ENCODE data around the gene HYAL1.
A peak's percentile ranks its signal among the peaks of the same experiment; 100 is the strongest.

The HYAL1 gene, protein sequence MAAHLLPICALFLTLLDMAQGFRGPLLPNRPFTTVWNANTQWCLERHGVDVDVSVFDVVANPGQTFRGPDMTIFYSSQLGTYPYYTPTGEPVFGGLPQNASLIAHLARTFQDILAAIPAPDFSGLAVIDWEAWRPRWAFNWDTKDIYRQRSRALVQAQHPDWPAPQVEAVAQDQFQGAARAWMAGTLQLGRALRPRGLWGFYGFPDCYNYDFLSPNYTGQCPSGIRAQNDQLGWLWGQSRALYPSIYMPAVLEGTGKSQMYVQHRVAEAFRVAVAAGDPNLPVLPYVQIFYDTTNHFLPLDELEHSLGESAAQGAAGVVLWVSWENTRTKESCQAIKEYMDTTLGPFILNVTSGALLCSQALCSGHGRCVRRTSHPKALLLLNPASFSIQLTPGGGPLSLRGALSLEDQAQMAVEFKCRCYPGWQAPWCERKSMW

DNA sequence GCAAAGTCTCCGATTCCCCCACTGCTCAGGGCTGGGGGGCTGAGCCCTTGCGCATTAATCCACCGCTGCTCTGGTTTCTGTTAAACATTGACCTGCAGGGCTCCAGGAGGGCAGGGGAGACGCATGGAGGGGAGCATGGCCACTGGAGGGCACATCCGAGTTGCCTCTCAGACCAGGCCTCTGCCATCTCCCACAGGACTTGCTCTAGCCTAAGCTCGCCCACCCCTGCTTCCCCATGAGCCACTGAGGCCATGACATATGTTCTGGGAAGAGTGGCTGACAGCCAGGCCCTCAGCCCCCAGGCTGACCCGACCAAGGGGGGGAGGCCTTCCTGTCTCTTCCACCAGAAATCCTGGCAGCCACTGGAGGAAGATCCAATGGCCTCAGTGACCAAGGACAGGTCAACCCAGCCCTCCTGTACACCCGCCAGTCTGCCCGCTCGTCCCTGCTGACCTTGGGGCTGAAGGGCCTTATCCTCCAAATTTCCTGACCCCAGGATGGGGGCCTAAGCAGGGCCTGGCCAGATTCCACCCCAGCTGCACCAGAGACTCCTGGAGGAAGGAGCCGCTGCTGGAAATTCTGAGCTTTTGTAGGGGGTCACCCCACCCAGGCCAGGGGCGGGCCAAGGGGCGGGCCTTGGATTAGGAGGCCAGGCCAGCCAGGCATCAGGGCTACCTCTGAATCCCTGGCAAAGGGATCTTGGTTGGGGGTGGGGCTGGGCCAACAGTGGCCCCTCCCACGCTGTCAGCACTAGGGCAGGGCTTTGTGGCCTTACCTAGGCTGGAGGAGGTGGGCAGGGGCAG, at the start of gene HYAL1:
TSS of gene HYAL1 (minus strand) at position 562 of the 803 bp plus-strand sequence. CDS start 618 bp downstream, outside the sequence.
- Histone ChIP-seq H3K4me3 (ENCODE audit: low read depth, low read length) (0 out of 2 replicates have a peak within 1 kb of the TSS, but pooled peaks have one; percentile 10), H3K79me2 (ENCODE audit: control insufficient read depth, insufficient read depth, low read length, unreplicated experiment) (peaks cover 5% of the 10 kb centered on the region), H3K27ac (ENCODE audit: low read depth, low read length) (no peak within 1 kb of the TSS), H3K36me3 (ENCODE audit: insufficient read depth, low read length) (no peaks in the 10 kb centered on the region), H2AFZ (ENCODE audit: low read length, unreplicated experiment) (no peak within 1 kb of the TSS), H3K27me3 (ENCODE audit: insufficient read depth, low read length) (no peaks in the 10 kb centered on the region), H3K4me1 (ENCODE audit: control insufficient read depth, insufficient read depth, low read length, unreplicated experiment) (peaks cover 17% of the 10 kb centered on the region)

DNA sequence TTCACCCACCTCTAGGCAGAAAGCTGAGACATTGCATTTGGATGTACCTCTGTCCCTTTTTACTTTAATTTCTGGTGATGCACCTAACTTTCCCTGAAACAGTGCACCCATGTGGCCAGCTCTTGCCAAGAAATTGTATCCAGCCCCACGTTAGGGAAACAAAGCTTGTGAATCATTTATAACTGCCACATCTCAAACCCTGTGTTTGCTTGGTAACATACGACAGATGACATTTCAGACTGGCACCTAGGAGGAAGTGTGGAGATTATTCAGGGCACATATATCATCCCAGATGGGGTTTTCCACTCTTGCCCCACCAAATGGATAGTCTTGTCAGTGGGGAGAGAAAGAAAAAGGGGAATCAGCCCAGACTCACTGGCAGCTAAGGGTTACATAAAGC, 49.4 kb upstream of the HYAL1 start:
- Histone ChIP-seq H3K27ac (ENCODE audit: low read depth, low read length) (peak overlapping the region; percentile 21), H3K4me3 (ENCODE audit: low read depth, low read length) (no peak overlapping the region), H3K36me3 (ENCODE audit: insufficient read depth, low read length) (no peaks in the 10 kb centered on the region), H3K4me1 (ENCODE audit: control insufficient read depth, insufficient read depth, low read length, unreplicated experiment) (peaks cover 37% of the 10 kb centered on the region), H2AFZ (ENCODE audit: low read length, unreplicated experiment) (no peak overlapping the region), H3K27me3 (ENCODE audit: insufficient read depth, low read length) (no peaks in the 10 kb centered on the region), H3K79me2 (ENCODE audit: control insufficient read depth, insufficient read depth, low read length, unreplicated experiment) (peaks cover 56% of the 10 kb centered on the region)

DNA sequence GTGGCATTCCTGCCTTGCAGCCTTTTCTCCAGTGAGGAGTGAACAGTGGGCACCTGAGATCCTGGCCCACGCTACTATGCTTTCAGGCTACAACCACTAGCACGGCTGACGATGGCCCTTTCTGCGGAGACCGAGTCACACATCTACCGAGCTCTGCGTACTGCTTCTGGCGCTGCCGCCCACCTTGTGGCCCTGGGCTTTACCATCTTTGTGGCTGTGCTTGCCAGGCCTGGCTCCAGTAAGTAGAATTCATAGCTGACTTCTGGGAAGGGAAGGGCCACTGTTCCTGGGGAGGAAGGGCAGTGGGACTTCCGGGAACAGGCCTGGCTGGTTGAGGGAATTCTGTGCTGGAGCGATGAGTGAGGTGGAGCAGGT, 47.9 kb upstream of the HYAL1 start:
- no peaks in the 10 kb centered on the region for H3K36me3 ChIP-seq (ENCODE audit: insufficient read depth, low read length)
- H3K27me3 ChIP-seq (ENCODE audit: insufficient read depth, low read length), result no peaks in the 10 kb centered on the region
- no peak overlapping the region for H2AFZ ChIP-seq (ENCODE audit: low read length, unreplicated experiment)
- H3K27ac ChIP-seq (ENCODE audit: low read depth, low read length), result 0 out of 2 replicates have a peak overlapping the region, but pooled peaks have one; percentile 81
- H3K4me1 ChIP-seq (ENCODE audit: control insufficient read depth, insufficient read depth, low read length, unreplicated experiment), result peaks cover 22% of the 10 kb centered on the region
- peaks cover 41% of the 10 kb centered on the region for H3K79me2 ChIP-seq (ENCODE audit: control insufficient read depth, insufficient read depth, low read length, unreplicated experiment)
- H3K4me3 ChIP-seq (ENCODE audit: low read depth, low read length), result peak overlapping the region; percentile 98

DNA sequence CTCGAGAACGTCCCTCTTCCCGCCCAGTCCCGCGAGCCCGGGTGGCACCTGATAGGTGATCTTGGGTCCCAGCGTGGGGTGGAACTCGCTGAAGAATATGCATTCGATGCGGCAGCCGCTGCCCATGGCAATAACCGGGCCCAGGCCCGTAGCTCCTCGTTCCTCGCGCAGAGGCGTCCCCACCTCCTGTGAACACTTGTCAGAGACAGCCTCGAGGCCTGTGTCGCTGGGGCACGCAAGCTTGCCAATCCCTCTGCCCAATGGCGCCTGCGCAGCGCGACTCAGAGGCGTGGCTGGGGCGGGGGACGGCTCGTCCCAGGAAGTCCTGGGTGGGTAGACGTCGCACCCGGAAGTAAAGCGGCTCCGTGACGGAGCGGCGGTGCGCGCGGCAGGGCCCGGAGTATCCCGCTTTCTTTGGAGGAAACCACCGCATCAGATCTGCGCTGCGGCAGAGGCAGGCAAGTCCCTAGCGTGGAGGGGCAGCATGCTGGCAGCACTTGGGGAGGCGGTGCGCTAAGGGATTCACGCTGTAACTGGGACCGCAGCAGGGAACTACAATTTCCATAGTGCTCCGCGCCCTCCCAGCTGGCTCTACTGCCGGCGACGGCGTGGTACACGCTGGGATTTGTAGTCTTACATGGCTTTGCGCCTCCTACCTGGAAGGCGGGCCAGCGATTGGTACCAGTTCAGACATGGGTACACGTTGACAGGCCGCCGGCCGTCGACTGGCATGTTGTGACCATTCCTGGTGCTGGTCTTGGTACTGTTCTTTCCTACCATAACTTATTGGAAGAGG, 47.4 kb upstream of the HYAL1 start, which contains the start of the genes CYB561D2 and NPRL2:
TSS of gene CYB561D2 (plus strand) at position 336 of the 796 bp plus-strand sequence. CDS start 572 bp downstream, outside the sequence.
TSS of gene NPRL2 (minus strand) at position 249 of the 796 bp plus-strand sequence. CDS start at position 126, 123 bp downstream.
- H3K27ac ChIP-seq (ENCODE audit: low read depth, low read length), result peak within 1 kb of the TSS; percentile 81
- H3K27me3 ChIP-seq (ENCODE audit: insufficient read depth, low read length), result no peaks in the 10 kb centered on the region
- peaks cover 16% of the 10 kb centered on the region for H3K4me1 ChIP-seq (ENCODE audit: control insufficient read depth, insufficient read depth, low read length, unreplicated experiment)
- H3K4me3 ChIP-seq (ENCODE audit: low read depth, low read length), result peak within 1 kb of the TSS; percentile 98
- peaks cover 35% of the 10 kb centered on the region for H3K79me2 ChIP-seq (ENCODE audit: control insufficient read depth, insufficient read depth, low read length, unreplicated experiment)
- H2AFZ ChIP-seq (ENCODE audit: low read length, unreplicated experiment), result peak within 1 kb of the TSS; percentile 79
- no peaks in the 10 kb centered on the region for H3K36me3 ChIP-seq (ENCODE audit: insufficient read depth, low read length)

DNA sequence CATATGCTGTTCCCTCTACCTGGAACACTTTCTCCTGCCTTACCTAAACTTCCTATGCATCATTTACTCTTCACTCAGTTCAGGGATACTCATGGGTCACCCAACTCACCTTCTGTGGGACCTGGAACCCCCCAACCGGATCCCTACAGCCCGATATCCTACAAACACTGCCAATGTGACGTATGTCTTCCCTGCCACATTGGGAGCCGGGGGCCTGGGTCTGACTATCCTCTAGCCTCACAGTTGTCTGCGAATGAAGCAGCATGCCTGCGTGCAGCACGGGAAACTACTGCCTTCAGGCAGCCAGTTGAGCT, 46.8 kb upstream of the HYAL1 start:
- peaks cover 14% of the 10 kb centered on the region for H3K4me1 ChIP-seq (ENCODE audit: control insufficient read depth, insufficient read depth, low read length, unreplicated experiment)
- H3K27me3 ChIP-seq (ENCODE audit: insufficient read depth, low read length), result no peaks in the 10 kb centered on the region
- H2AFZ ChIP-seq (ENCODE audit: low read length, unreplicated experiment), result peak overlapping the region; percentile 79
- H3K27ac ChIP-seq (ENCODE audit: low read depth, low read length), result peak overlapping the region; percentile 30; the same call in 1 of the 2 replicates
- H3K36me3 ChIP-seq (ENCODE audit: insufficient read depth, low read length), result no peaks in the 10 kb centered on the region
- peak overlapping the region; percentile 98 for H3K4me3 ChIP-seq (ENCODE audit: low read depth, low read length)
- H3K79me2 ChIP-seq (ENCODE audit: control insufficient read depth, insufficient read depth, low read length, unreplicated experiment), result peaks cover 30% of the 10 kb centered on the region

DNA sequence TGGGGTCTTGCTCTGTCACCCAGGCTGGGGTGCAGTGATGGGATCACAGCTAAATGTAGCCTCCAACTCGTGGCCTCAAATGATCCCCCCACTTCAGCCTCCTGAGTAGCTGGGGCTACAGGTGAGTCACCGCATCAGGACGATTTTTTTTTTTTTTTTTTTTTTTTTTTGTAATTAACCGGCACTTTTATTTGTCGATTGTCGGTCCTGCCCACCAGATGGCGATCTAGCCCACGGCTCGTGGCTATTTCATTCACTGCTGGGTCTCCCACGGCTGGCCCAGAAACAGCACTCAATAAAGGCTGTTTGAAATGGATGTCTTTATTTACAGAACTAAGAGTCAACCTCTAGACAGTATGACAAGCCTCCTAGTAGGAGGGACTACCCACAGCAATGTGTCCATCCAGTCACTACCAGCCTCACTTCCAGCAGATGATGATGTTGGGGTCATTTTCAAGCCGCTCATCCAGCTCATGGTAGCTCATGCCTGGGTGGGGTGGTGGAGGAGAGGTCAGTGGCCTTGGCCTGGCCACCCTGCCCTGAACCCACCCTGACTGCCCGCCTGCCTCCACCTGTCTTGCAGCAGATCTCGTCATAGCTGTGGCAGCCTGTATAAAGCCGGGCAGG, 43.9 kb upstream of the HYAL1 start:
- Histone ChIP-seq H2AFZ (ENCODE audit: low read length, unreplicated experiment) (no peak overlapping the region), H3K4me1 (ENCODE audit: control insufficient read depth, insufficient read depth, low read length, unreplicated experiment) (peaks cover 14% of the 10 kb centered on the region), H3K4me3 (ENCODE audit: low read depth, low read length) (no peak overlapping the region), H3K79me2 (ENCODE audit: control insufficient read depth, insufficient read depth, low read length, unreplicated experiment) (peaks cover 18% of the 10 kb centered on the region), H3K36me3 (ENCODE audit: insufficient read depth, low read length) (no peaks in the 10 kb centered on the region), H3K27me3 (ENCODE audit: insufficient read depth, low read length) (no peaks in the 10 kb centered on the region), H3K27ac (ENCODE audit: low read depth, low read length) (no peak overlapping the region)

DNA sequence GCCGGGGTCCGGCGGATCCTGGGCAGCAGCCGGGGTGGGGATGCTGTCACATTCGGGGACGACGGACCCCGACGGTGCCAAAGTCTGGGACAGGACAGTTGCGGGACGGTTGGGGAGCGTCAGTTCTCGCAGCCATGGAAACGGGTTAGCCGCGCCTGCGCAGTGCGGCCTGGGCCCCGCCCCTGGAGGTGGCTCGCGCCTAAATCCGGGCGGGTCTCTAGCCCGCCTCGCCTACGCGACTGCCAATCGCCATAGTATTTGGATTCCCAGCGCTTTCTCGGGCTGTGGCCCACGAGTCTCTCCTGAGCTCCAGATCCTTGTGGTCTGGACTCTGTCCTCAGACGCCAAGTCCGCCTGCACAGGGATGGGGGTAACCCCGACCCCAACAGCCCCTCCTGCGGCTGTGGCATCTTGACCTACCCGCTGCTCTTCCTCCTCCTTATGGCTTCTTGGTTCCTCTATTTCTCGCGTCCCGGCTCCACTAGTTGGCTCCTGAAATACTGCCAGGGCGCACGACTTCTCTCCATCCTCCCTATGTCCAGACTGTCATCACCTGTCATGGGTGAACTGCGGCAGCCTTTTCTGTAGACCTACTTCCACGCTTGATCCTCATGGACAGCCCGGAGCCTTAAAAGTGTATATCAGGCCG, 42.3 kb upstream of the HYAL1 start, which contains the start of gene ZMYND10:
TSS of gene ZMYND10 (minus strand) at position 147 of the 649 bp plus-strand sequence. CDS start 153 bp downstream, outside the sequence.
- Histone ChIP-seq H2AFZ (ENCODE audit: low read length, unreplicated experiment) (peak within 1 kb of the TSS; percentile 83), H3K27me3 (ENCODE audit: insufficient read depth, low read length) (no peaks in the 10 kb centered on the region), H3K36me3 (ENCODE audit: insufficient read depth, low read length) (no peaks in the 10 kb centered on the region), H3K4me1 (ENCODE audit: control insufficient read depth, insufficient read depth, low read length, unreplicated experiment) (peaks cover 9% of the 10 kb centered on the region), H3K4me3 (ENCODE audit: low read depth, low read length) (peak within 1 kb of the TSS; percentile 70), H3K79me2 (ENCODE audit: control insufficient read depth, insufficient read depth, low read length, unreplicated experiment) (peaks cover 10% of the 10 kb centered on the region), H3K27ac (ENCODE audit: low read depth, low read length) (no peak within 1 kb of the TSS)

DNA sequence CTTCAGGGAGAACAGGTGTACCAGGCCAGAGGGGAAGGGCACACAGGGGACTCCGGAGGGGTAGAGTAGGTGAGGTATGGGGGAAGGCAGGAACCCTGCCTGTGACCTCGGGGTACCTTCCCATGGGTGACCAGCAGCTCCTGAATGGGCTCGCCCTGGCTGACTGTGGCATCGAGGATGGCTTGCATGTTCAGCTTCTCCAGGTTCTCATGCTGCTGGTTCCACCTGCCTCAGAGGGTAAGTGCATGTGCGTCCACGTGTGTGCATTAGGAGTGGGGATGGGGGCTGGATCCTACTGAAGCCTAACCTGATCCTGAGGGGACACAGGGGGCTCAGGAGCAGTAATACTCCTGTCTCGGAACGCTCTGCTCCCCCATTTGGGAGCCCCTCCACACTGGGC, 41.6 kb upstream of the HYAL1 start:
- Histone ChIP-seq H3K79me2 (ENCODE audit: control insufficient read depth, insufficient read depth, low read length, unreplicated experiment) (peaks cover 13% of the 10 kb centered on the region), H3K36me3 (ENCODE audit: insufficient read depth, low read length) (no peaks in the 10 kb centered on the region), H3K27ac (ENCODE audit: low read depth, low read length) (no peak overlapping the region), H2AFZ (ENCODE audit: low read length, unreplicated experiment) (no peak overlapping the region), H3K4me1 (ENCODE audit: control insufficient read depth, insufficient read depth, low read length, unreplicated experiment) (peaks cover 9% of the 10 kb centered on the region), H3K4me3 (ENCODE audit: low read depth, low read length) (peak overlapping the region; percentile 70), H3K27me3 (ENCODE audit: insufficient read depth, low read length) (no peaks in the 10 kb centered on the region)

DNA sequence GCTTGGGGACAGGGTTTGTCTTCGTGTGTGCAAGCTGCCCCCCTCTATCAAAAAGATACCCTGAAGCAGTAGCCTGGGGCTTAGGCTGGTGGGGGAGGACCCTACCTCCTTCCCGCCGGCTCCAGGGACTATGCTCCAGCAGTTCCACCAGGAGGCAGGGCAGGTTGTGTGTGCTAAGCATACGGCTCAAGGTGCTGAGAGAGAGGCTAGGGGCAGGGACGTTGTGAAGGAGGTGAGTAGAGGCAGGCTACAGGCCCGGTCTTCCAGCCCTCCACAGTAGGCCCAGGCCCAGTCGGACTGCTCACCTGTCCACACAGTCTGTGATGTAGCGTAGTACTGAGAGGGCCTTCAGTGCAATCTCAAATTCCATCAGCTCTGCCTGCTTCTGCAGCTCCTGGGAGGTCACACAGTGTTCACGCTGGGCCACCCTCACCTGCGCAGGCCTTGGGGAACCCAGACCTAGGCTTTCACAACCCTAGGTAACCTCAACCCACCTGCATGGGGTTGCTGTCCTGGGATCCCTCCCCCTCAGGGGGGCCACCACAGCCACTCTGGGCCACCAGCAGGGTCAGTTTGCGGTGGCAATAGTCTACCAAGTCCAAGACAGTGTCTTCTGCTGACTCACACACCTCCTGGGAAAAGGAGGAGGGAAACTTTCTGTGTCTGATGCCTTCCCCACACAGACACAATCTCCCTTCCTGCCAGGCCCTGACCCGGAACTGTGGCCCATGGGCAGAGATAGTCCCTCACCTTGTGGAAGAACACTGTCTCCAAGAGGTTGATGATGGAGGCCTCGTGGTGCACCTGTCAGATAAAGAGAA, 39.6 kb upstream of the HYAL1 start:
- Histone ChIP-seq H3K27me3 (ENCODE audit: insufficient read depth, low read length) (no peaks in the 10 kb centered on the region), H3K79me2 (ENCODE audit: control insufficient read depth, insufficient read depth, low read length, unreplicated experiment) (peaks cover 24% of the 10 kb centered on the region), H3K4me3 (ENCODE audit: low read depth, low read length) (no peak overlapping the region), H3K36me3 (ENCODE audit: insufficient read depth, low read length) (no peaks in the 10 kb centered on the region), H3K27ac (ENCODE audit: low read depth, low read length) (no peak overlapping the region), H3K4me1 (ENCODE audit: control insufficient read depth, insufficient read depth, low read length, unreplicated experiment) (peaks cover 19% of the 10 kb centered on the region), H2AFZ (ENCODE audit: low read length, unreplicated experiment) (no peak overlapping the region)
